SKM-1 treated with dmso at 0.1 percent for 144 hours (cell line): ENCODE results near the gene DGKD.

ENCODE experiments used
- DNase-seq: peaks from one replicate; lab custom pipeline; 2025; ENCODE audit not compliant: unreplicated experiment; lab: John Stamatoyannopoulos, UW

The DGKD gene

DNA sequence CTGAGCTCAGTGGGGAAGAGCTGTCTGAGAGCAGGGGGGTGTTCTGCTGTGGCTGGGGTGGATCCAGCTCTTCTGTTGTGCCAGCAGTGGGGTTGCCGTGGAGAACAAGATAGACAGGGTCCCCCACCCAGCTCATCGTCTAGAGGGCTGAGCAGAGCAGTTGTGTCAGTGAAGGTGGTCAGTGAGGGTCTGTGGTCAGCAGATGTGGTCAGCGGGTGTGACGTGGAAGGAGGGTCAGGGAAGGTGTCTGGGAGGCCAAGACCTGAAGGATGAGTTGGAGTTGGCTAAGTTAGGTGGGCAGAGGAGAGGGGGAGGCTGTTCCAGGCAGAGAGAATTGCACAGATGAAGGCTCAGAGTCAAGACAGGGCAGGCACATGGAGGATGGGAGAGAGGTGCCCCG, 103.1 kb downstream of the DGKD start:
- no peak for DNase-seq

DNA sequence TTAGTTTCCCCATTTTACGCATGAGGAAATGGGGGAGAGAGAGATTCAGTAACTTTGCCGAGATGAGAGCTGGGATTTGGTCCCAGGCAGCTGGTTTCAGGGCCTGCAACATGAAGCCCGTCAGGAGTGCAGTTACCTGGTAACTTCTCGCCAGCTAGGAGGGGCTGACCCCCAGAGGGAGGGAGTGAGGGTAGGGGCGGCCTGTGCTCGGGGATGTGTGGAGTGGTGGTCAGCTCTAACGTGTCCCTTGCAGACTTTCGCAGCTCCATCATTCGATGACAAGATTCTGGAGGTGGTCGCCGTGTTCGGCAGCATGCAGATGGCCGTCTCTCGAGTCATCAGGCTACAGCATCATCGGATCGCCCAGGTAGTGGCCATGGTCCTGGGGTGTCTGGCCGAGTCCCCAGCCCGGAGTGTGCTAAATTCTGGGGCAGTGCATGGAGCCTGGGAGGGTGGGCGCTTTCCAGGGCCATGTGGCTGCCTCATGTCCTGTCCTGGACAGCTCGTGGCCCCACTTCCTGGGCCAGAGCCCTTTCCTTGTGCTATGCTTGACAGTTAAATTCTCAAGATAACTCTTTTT, 103.8 kb downstream of the DGKD start:
- no peak for DNase-seq

DNA sequence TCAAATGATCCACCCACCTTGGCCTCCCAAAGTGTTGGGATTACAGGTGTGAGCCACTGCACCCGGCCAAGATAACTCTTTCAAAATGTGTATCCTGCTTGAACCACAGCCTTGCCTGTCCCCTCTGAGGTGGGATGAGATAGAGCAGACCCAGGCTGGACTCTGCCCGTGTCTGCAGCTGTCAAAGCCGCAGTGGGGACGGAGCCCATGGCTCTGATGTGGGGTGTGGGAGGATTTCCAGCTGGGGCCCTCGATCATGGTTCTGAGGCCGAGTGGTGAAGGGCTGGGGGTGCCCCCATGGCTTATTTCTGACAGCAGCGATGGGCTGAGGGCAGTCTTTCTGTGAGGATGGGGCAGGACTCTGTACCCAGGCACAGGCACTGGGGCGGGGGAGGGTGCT, 104.5 kb downstream of the DGKD start:
- no peak for DNase-seq

DNA sequence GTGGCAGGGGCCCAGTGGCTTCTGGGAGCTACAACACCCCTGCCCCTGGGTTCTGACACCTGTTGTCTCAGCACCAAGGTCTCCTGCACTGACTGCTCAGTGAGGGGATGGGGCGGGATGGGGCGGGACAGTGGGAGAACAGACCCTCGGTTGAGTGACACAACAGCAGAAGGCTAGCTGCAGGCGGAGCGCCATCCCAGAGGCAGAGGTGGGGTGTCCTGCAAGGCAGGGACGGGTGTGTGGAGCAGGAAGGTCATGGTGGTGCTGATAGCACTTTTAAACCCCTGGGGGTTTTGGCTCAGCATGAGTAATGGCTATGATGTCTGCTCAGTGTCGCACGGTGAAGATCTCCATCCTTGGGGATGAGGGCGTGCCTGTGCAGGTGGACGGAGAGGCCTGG, 105.1 kb downstream of the DGKD start:
- DNase-seq: no peak

DNA sequence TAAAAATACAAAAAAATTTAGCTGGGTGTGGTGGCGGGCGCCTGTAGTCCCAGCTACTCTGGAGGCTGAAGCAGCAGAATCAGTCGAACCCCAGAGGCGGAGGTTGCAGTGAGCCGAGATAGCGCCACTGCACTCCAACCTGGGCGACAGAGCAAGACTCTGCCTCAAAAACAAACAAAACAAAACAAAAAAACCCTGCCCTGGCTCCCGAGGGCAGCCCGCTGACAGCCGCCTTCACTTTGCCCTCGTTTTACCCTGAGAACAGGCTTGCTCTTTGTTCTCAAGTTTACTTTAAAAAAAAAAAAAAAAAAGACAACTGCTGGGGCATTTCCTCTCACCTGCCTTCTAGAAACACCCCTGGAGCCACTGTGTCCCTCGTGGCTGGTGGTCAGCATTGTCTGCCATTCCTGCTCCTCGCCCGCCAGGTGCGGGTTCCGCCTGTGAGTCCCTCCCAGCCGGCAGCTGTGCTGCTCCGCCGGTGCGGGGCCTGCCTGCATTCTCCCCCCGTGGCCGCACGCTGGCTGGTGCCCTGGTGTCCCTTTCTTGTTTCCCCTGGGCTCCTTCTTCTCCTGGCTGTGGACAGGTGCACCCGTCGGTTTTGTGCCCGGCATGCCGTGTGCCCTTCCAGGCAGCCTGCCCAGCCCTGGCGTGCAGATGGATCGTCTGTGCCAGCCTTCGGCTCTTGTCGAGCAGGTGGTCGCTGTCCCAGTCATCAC, 106.6 kb downstream of the DGKD start:
- no peak for DNase-seq

DNA sequence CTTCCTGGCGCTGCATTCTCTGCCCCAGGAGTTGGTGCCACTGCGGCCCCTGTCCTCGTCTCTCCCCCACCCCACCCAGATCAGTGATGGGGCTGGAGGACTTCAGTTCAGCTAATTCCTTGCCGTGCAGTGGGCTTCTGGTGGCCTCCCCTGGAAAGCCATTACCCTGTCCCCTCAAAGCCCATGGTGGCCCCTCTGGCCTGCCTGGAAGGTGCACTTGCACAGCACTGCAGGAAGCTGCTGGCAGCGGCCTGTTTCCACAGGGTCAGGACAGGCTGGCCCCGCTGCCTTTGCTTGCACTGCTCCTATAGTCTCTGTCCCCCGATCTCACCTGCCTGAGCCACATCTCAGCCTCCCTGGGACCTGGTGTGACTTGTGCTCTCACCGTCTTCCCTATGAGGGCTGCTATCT, 107.2 kb downstream of the DGKD start:
- DNase-seq: no peak

DNA sequence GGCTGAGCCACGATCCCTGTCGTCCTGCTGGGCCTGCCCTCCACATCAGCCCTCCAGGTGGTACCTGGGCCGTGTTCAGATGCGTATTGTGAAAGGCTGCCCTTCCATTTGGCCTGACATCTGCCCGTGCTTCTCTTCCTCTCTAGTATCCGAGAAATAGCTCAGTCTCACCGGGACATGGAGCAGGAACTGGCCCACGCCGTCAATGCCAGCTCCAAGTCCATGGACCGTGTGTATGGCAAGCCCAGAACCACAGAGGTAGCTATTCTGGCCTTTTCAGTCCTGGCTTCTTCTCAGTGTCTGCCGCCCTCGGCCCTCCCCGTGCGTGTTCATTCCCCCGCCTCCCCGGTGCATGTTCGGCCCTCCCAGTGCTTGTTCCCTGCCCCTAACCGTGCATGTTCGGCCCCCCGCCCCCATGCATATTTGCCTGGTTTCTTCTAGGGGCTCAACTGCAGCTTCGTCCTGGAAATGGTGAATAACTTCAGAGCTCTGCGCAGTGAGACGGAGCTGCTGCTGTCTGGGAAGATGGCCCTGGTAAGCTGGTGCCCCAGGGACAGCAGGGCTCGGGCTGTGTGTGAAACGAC, 108.0 kb downstream of the DGKD start:
- no peak for DNase-seq

DNA sequence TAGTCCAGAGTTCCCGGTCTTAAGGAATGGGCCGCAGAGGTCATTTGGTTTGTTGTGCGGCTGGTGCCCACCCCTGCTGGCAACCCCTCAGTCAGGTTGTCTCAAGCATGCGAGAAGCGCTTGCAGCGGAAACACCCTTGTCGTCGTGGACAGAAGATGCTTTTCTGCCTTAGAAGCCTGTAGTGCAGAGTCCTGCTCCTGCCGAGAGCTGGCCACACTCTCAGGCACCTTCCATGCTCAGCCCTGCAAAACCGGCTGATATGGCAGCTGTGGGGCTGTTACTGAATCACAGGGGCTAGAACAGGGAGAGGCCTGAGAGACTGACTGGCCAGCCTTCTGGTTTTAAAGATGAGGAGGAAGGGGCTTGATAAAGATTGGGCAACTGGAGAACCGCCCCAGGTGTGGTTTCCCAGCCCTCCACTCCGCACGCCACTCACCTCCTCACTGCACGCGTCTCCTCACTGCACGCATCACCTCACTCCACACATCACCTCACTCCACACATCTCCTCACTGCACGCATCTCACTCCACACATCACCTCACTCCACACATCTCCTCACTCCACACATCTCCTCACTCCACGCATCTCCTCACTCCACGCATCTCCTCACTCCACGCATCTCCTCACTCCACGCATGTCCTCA, 108.7 kb downstream of the DGKD start:
- DNase-seq: no peak

DNA sequence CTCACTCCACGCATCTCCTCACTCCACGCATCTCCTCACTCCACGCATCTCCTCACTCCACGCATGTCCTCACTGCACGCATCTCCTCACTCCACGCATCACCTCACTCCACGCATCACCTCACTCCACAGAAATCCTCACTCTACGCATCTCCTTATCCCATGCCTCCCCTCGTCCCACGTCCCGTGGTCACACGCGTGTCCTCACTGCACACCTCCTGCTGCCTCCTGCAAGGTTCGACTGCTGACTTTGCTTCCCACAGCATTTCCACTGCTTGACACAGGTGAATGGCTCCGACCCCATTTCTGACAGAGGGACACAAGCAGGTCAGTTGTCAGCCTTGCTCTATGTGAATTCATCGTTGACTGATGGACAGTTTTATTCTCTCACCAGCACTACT, 109.3 kb downstream of the DGKD start:
- no peak for DNase-seq

DNA sequence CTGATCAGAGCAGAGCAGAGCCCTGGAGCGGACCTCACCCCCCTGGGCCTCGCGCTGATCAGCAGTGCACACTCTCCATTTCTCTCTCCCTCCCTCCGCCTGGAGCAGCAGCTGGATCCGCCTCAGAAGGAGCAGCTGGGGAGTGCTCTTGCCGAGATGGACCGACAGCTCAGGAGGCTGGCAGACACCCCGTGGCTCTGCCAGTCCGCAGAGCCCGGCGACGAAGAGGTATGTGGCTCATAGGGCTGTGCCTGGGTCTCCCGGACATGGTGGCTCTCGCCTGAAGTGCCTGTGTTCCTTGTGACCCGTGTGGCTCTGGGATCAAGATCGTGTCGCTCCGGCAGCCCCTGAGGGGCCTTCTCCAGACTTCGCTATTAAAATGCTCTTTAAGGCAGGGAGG, 109.8 kb downstream of the DGKD start:
- no peak for DNase-seq

DNA sequence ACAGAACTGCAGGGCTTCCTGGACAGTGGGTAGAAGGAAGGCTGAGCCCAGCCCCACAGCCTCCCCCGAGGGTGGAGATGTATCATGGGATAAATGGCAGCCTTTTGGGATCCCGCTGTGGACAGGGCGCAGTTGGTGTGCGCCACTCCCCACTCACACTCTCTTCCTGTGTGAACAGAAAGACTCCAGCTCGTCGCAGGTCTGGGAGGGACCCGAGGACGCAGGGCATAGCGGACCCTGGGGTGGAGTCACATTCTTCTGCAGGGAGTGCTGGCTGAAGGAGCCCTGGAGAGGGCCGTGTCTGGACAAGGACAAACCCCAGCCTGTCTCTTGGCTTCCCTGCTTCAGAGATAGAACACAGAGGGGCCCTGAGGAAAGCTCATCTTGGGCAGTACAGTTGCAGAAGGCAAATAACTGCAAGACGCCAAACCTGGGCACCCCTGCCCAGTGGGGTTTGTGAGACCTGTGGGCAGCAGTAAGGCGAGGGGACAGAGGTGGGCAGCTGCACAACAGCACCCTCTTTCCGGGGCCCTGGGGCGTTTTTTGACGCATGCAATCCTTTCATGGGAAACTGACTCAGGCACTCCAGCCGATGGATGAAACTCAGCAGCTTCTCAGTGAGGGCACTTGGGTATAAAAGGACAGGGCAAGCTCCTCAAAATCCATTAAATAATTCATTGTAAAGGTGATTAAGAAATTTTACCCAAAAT, 110.4 kb downstream of the DGKD start:
- DNase-seq: no peak

DNA sequence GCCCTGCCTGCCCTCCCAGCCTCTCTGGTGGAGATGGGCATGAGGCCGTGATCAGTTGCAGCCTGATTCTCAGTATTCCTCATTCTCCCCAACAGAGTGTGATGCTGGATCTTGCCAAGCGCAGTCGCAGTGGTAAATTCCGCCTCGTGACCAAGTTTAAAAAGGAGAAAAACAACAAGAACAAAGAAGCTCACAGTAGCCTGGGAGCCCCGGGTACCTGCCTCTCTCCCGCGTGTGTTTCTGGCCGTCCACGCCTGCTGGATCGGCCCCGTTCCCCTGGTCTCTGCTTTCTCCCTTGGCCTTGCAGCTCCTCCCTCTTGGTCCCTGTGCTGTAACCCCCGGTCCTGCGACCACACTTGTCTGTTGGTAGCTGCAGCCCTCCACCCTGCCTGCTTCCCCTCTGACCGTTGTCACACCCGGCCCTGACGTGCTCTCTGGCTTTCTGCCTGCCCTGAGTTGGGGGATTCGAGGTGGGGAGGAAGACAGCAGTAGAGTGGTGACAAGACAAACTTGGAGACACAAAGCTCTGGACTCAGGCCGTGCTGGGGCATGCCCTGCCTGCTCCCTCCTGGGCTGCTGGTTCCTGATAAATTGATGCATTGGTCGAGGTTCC, 112.8 kb downstream of the DGKD start:
- DNase-seq: no peak

DNA sequence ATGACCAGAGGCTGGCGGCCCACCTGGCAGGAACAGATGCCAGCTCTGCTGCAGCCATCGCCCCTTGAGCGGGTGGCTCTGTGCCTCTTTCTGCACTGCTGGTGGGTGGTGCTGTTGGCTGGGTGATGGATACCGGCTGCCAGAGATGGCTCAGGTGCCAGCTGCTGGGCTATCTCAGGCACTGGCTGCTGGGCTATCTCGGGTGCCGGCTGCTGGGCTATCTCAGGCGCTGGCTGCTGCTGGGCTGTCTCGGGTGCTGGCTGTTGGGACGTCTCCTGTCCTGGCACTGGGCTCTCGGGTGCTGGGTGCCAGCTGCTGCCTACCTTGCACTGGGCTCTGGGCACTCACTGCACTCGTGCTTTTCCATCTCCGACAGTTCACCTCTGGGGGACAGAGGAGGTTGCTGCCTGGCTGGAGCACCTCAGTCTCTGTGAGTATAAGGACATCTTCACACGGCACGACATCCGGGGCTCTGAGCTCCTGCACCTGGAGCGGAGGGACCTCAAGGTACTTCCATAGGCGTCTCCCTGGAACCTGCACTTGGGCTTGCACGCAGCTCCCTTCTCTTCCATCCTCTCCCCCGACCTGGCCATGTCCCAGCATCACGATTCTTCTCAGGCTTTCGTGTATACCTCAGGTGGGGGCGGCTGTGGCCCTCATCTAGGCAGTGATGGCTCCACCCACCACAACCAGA, 113.9 kb downstream of the DGKD start:
- no peak for DNase-seq

DNA sequence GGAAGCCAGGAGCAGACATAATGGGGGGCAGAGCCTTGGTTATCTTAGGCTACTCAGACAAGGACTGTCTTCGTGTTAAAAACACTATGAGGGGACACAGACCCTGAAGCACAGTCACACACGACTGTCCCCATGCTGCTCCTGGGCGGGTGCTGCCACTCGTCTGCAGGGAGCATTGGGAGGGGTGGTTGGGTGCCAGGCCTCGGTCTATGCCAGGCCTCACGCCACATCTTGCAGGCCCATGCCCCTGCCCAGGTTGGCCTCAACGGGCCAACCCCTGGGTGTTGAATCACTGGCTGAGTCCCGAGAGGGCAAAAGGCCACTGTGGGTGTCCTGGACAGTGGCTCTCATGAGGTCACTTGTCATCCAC, 114.4 kb downstream of the DGKD start:
- no peak for DNase-seq

DNA sequence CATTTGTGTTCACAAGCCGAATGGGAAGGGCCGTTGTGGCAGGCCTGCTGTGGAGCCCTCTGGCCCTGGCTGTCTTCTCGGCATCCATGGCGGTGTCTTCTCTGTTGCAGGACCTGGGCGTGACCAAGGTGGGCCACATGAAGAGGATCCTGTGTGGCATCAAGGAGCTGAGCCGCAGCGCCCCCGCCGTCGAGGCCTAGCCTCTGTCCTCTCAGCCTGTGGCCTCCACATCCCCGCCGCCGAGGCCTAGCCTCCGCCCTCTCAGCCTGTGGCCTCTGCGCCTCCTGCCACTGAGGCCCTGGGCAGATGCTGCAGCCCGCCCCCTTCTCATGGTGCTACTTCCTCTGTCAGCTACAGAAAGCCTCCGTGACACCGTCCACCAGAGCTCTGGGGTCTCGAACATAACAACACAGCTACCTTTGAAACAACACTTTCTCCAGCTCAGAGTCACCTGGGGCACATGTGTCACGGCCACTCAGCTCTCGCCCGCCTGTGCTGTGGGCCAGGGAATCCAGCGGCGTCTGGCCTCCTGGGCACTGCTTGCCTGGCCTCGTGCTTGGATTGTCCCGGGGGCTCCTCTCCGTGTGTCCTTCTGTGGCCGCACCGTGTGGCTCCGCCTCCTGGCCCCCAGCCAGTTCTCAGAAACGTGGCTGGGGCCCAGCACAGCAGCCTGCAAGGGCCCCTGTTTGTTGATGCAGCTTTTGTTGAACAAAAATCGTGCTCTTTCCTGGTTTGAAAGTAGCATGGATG, 115.1 kb downstream of the DGKD start:
- DNase-seq: no peak

DNA sequence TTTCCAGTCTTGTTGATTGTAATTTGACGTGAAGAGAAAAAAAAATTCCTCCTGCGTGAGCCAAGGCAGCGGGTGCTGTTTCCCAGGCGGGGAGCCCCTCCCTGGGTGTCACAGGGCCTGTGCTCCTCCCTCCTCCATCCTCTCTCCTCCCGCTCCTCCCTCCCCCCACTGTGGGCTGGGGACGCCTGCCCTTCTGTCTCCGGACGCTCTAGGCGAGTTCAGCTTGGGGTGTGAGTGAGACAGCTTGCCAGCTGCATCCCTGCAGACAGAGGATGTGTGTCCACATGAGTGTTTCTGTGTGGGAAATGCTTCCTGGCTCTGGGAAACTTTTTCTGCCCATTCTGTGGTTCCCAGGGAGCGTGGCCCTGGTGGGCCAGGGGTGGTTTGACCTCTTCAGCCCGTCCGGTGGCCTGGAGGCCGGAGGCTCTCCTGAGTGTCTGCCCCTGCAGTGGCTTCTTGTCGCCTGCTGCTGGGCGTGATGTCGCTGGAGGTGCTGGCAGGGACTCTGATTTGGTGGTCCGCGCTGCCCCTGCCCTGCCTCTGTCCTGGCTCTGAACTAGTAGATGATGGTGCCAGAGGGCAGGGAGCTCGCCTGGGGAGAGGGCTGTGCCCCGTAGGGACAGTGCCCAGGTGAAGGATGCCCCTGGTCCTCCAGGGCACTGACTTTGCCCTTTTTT, 115.9 kb downstream of the DGKD start:
- DNase-seq: no peak

DNA sequence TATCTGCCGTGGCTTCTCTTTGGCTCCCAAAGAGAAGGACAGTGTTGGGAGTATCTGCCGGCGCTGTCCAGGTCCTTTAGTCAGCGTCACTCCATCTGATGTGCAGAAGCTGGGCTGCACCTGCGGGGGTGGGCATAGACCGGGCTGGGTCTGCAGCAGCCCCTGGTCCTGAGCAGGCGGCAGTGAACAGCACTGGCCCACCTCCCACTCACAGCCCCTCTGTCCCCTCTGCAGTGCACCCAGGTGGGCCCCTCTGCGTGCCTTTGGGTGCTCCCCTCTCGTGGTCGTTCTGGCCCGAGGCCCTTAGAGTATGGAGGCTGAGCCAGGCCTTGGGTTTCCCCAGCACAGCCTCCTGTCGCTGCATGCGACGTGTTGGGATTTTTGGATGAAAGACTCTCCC, 116.5 kb downstream of the DGKD start:
- DNase-seq: no peak

DNA sequence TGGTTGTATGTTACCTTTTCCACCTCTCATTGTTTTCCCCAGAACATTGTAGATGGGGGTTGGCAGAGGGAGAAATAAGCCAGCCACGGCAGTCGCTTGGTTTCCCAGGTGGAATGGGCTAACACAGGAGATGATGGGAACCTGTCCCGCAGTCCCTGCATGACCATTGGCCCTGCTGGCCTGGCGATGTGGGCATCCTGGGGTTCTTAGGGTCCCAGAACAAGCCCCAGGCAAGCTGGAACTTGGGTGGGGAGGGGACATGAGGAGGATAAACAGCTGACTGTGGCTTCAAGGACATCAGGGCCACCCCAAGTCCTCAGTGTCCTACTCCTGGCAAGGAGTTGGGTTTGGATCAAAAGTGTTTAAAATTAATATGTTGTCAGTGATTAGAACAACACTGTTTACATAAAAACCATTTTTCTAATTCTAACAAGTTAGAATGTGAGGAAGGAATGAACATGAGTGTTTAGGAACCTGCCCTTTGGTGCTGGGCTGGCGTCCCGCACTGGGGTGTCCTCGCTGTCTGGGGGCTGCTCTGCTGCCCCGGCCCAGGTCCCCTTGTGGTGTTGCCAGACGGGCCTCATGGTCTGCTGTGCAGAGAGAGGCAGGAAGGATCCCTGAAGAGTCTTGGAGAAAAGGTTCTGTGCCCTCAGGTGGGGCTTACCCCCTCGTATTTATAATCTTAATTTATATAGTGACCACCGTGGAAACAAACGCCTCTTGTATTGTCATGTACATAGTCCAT, 117.2 kb downstream of the DGKD start:
- DNase-seq: no peak

DNA sequence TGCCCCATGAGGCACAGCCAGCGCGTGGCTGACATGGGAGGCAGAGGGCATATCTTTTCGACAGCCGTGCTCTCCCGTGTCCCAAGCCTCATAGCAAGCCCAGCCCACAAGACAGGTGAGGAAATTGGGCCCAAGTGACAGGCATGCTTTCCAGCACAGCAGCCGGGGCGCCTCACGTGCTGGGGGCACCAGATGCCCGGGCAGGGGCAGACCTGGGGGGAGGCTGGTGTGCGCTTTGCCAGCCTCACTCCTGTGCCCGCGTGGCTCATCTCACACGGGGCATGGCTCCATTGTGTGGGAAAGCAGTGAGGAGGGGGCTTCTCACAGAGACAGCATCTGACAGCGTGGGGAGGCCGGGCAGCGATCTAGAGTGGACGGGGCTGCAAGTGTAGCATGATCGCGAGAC, 119.1 kb downstream of the DGKD start:
- no peak for DNase-seq
